Fibroblast of the aortic adventitia (primary cell): Measurements from ENCODE around the gene RASGRP1. TPM values are rescaled to one million over a fixed set of nuclear protein-coding genes. Genes with fewer than 3 reads are reported as not detected.

Experiments used
- DNase-seq: peaks from one replicate; pipeline ENCODE4 v3.0.0-alpha.2; 2010; ENCODE audit warnings: low read depth
- H3K4me3 ChIP-seq: 2 replicates; pipeline ENCODE4 v1.5.1; 2011; ENCODE audit warnings: low read depth, mild to moderate bottlenecking, control low read depth, low read length, moderate library complexity
- CTCF ChIP-seq: IDR thresholded peaks from 2 replicates; pipeline ENCODE4 v1.5.1; 2011; ENCODE audit warnings: mild to moderate bottlenecking, low read length, control low read depth, inconsistent platforms; ENCODE audit not compliant: insufficient read depth
- total RNA-seq: library from RNA; depleted of rRNA; stranded (reverse); fragments of >200 nt; gene quantifications from 2 replicates; pipeline ENCODE4 v1.2.3, GENCODE V29; 2012; ENCODE audit warnings: low replicate concordance

Gene RASGRP1
- total RNA-seq, 1 donor, result 0.09 TPM

GRCh38 chr15:38516626-38517025 lies 48.0 kb downstream of the RASGRP1 start:
- no peak for DNase-seq
- H3K4me3 ChIP-seq, result no peak overlapping the region
- TF ChIP-seq CTCF, result no peak

- no peak overlapping the region for H3K4me3 ChIP-seq
- TF ChIP-seq CTCF, result no peak
These were observed 50.0 kb downstream of the RASGRP1 start for GRCh38 chr15:38514601-38515000.

GRCh38 chr15:38512901-38513300 lies 51.7 kb downstream of the RASGRP1 start:
- no peak overlapping the region for H3K4me3 ChIP-seq
- TF ChIP-seq CTCF, result no peak
- no peak for DNase-seq

More at GRCh38 chr15:38514601-38515000, 50.0 kb downstream of the RASGRP1 start:
- no peak for DNase-seq

- TF ChIP-seq CTCF, result no peak
- DNase-seq, result no peak
- no peak overlapping the region for H3K4me3 ChIP-seq
These were observed 55.5 kb downstream of the RASGRP1 start for GRCh38 chr15:38509152-38509551.

DNA sequence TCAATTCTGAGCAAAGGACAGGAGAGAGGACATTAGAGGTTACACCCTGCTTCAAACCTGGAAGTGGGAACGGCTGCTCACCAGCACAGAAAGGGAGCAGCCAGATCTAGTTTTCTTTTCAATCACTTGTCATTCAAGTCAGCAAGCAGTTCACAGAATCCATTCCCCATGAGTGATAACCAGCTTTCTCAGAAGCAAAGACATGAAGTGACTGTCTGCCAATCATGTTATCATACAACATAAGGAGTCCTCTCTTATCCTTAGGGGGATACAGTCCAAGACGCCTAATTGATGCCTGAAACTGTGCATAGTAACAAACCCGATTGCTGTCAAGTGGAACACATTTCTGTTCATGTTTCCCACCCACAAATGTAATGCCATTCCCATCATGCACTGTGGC lies 56.0 kb downstream of the RASGRP1 start:
- H3K4me3 ChIP-seq, result no peak overlapping the region
- no peak for TF ChIP-seq CTCF
- no peak for DNase-seq

- TF ChIP-seq CTCF, result no peak
- H3K4me3 ChIP-seq, result no peak overlapping the region
- no peak for DNase-seq
These were observed 57.0 kb downstream of the RASGRP1 start for GRCh38 chr15:38507570-38507969.

DNA sequence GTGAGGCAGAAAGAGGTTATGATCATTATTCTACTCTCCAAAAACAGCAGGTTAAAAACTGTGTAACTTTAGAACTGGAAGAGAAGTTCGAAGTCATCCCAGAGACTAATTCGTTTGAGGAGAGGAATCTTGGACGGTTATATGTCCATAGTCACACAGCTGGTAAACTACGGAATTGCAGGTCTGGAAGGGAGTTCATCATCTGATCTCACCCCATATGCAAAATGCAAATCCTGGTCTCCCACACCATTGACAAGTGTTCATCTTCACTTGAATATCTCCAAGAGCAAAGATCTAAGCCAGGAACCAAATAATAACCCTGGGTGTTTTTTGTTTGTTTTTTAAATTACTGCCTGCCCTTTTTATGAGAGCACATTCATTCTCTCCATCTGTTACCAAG lies 57.6 kb downstream of the RASGRP1 start:
- no peak for DNase-seq
- no peak overlapping the region for H3K4me3 ChIP-seq
- TF ChIP-seq CTCF, result no peak
